Ovary (tissue), 3 donors: ENCODE results near the gene DCN.

ENCODE experiments used
- EP300 ChIP-seq: sonication (generic); formaldehyde crosslinking; IDR thresholded peaks from one replicate; pipeline ENCODE4 v1.6.1; 2017; ENCODE audit warnings: antibody characterized with exemption
- POLR2A ChIP-seq: fragments of 450-650 bp; IDR thresholded peaks from one replicate; pipeline ENCODE4 v1.6.1; 2017; ENCODE audit warnings: antibody characterized with exemption, mild to moderate bottlenecking, moderate library complexity
- TF ChIP-seq, protein P1 (sequence below), 3 donors: fragments of 450-650 bp in 2 of 3; fragments of 200-600 bp in 1 of 3; IDR thresholded peaks; one replicate each; pipeline versions ENCODE4 v1.5.1 to v1.8.0; 2016 to 2022; ENCODE audit warnings: antibody characterized with exemption in 3 of 3, mild to moderate bottlenecking in 1 of 3
- donor health status: DM: no; HTN: no; CAD: no.

DNA sequence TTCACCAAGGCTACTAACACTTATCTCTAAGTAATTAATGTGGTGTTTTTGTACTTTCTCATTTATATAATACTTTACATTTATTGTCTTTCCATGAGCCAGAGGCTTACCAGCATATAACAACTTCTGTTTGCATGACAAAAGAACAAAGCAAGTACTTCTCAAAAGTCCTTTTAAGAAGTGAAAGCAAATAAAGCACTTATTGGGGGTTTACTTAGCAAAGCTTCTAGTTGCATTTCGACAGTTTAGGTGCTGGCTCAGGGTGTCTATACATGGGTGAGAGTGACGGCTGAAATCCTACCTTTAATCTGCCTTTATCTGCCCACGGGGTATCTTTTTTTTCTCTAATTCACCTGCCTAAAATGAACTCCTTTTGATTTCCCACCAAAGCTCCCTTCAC, 21.0 kb upstream of the DCN start:
- TF ChIP-seq EP300 (no peak), POLR2A (no peak)
- TF ChIP-seq, protein P1, sequence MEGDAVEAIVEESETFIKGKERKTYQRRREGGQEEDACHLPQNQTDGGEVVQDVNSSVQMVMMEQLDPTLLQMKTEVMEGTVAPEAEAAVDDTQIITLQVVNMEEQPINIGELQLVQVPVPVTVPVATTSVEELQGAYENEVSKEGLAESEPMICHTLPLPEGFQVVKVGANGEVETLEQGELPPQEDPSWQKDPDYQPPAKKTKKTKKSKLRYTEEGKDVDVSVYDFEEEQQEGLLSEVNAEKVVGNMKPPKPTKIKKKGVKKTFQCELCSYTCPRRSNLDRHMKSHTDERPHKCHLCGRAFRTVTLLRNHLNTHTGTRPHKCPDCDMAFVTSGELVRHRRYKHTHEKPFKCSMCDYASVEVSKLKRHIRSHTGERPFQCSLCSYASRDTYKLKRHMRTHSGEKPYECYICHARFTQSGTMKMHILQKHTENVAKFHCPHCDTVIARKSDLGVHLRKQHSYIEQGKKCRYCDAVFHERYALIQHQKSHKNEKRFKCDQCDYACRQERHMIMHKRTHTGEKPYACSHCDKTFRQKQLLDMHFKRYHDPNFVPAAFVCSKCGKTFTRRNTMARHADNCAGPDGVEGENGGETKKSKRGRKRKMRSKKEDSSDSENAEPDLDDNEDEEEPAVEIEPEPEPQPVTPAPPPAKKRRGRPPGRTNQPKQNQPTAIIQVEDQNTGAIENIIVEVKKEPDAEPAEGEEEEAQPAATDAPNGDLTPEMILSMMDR (IDR thresholded peaks at IDR 0.05), result no peak
